Measurements from ENCODE around the gene TMEM26.
"Not testable (repeated sequence)": the region's sequence is repeated elsewhere in the genome, so short reads cannot be mapped to it uniquely, and the experiment has no call there.

The TMEM26 gene

DNA sequence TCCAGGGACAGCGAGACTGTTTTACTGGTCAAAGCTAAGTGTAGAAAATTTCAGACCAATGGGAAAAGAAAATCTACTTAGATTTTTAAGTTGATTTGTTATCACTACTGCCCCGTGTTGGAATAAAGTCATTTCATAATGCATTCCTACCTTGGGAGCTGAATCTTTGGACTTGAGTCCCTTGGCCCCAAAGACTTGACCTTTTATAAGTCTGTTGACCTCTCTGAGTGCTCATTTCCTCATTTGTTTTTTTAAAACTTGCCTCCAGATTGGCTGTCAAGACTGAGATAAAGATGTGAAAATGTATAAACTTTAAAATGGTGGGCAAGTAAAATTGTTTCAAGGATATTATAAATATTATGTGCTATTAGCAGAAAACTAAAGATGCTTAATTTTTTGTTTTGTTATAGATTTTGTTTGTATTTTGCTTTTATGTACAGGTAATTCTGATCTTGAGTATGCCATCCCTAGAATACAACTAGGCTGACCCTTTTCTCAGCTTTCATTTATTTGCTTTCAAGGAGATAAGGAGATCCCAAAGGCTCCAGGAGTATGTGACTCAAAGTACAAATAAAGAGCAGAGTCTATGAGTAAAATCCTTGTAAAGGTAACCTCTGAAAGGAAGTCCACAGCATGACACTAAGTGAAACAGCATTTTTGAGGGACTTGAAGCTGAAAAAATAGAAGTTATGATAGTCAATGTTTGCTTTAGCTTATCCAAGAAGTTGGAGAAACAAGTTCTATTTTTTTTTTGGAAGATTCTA, 54.6 kb downstream of the TMEM26 start:
- no peak for DNase-seq (ENCODE audit: low spot score)

GRCh38 chr10:61397175-61397986, 55.8 kb downstream of the TMEM26 start:
- DNase-seq (ENCODE audit: low spot score), result peak; percentile 42

- no peak for DNase-seq (ENCODE audit: low spot score)
These were observed 61.9 kb downstream of the TMEM26 start for GRCh38 chr10:61391281-61391680.

- no peak for DNase-seq (ENCODE audit: low spot score)
These were observed 62.3 kb downstream of the TMEM26 start for GRCh38 chr10:61390851-61391250.

- no peak for DNase-seq (ENCODE audit: low spot score)
These were observed 63.3 kb downstream of the TMEM26 start for GRCh38 chr10:61389887-61390286.

DNA sequence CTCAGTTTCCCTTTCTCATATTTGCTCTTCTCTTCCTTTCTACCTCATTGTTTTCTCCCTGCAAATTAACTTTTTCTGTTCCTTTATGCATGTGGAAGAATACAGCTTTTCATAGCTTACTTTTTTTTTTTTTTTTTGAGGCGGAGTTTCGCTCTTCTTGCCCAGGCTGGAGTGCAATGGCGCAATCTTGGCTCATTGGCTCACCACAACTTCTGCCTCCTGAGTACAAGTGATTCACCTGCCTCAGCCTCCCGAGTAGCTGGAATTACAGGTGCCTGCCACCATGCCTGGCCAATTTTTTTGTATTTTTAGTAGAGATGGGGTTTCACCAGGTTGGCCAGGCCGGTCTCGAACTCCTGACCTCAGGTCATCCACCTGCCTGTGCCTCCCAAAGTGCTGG, 64.2 kb downstream of the TMEM26 start:
- not testable (repeated sequence) for DNase-seq (ENCODE audit: low spot score)

DNA sequence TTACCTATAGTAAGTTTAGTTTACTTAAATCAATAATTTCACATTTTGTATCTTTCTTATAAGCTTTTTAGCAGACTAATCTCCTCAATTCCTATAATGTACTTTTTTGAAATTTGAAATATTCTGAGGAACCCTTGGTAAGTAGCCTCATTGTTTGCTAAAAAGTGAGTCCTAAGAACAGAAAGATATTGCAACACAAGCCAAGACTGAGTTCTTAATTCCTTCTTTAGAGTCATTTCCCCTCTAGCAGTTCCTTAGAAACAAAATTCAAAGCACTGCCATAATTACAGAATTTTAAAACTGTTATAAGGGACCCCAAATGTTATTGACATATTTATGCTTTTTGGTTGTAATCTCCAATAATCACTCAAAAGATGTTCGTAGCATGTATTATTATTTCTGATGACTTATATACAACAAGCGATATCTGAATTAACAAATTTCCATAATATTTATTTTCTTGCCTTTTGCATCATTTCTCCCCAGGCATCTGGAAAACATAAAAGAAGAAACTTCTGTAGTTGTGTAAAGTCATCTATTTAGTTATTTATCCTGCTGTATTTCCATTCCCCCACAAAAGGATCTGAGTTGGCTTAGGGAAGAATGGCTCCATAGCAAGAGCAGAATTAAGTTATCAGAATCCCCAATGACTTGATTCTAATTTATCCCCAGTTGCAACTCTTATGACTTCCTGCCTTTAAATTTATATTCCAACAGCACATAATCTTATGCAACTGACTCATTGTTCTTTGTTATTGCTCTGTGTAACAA, 67.8 kb downstream of the TMEM26 start:
- no peak for DNase-seq (ENCODE audit: low spot score)

GRCh38 chr10:61381153-61381552, 72.0 kb downstream of the TMEM26 start:
- not testable (repeated sequence) for DNase-seq (ENCODE audit: low spot score)

DNA sequence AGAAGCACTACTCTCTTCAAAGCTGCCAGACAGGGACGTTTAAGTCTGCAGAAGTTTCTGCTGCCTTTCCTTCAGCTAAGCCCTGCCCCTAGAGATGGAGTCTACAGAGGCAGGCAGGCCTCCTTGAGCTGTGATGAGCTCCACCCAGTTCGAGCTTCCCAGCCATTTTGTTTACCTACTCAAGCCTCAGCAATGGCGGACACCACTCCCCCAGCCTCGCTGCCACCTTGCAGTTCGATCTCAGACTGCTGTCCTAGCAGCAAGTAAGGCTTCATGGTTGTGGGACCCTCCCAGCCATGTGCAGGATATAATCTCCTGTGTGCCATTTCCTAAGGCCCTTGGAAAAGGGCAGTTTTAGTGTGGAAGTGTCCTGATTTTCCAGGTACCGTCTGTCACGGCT, 74.3 kb downstream of the TMEM26 start:
- no peak for DNase-seq (ENCODE audit: low spot score)

DNA sequence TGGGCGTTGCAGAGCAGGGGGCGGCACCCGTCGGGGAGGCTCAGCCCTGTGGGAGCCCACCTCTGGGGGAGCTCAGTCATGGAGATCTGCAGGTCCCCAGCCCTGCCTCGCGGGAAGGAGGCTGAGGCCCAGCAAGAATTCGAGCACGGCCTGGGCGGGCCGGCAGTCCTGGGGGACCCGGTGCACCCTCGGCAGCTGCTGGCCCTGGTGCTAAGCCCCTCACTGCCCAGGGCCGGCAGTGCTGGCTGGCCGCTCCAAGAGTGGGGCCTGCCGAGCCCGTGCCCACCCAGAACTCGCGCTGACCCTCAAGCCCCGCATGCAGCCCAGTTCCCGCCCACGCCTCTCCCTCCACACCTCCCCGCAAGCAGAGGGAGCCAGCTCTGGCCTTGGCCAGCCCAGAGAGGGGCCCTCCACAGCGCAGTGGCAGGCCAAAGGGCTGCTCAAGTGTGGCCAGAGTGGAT, 76.2 kb downstream of the TMEM26 start:
- DNase-seq (ENCODE audit: low spot score), result no peak

- no peak for DNase-seq (ENCODE audit: low spot score)
These were observed 76.8 kb downstream of the TMEM26 start for GRCh38 chr10:61376377-61376776.

- no peak for DNase-seq (ENCODE audit: low spot score)
These were observed 86.8 kb downstream of the TMEM26 start for GRCh38 chr10:61366365-61366764.

GRCh38 chr10:61364619-61365018, 88.6 kb downstream of the TMEM26 start:
- DNase-seq (ENCODE audit: low spot score), result no peak

- no peak for DNase-seq (ENCODE audit: low spot score)
These were observed 90.2 kb downstream of the TMEM26 start for GRCh38 chr10:61363006-61363405.

DNA sequence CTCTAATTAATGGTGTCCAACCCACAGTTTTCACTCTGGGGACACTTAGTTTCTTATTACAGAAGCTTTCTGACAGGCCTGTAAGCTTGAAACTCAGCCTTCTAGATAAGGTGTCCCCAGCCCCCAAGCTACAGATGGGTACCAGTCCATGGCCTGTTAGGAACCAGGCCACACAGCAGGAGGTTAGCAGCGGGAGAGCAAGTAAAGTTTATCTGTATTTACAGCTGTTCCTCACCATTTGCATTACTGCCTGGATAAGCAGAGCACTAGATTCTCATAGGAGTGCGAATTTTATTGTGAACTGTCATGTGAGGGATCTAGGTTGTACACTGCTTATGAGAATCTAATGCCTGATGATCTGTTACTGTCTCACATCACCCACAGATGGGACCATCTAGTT, 93.7 kb downstream of the TMEM26 start:
- no peak for DNase-seq (ENCODE audit: low spot score)

- no peak for DNase-seq (ENCODE audit: low spot score)
These were observed 95.5 kb downstream of the TMEM26 start for GRCh38 chr10:61357687-61358086.
